ENCODE results near the gene ZNF546. TPM values are rescaled to one million over a fixed set of nuclear protein-coding genes. Genes with fewer than 3 reads are reported as not detected.
"Not testable (repeated sequence)": the region's sequence is repeated elsewhere in the genome, so short reads cannot be mapped to it uniquely, and the experiment has no call there.

ZNF546 gene
- total RNA-seq, 2 donors from 2014 or later = 3.9 to 4.3 TPM

DNA sequence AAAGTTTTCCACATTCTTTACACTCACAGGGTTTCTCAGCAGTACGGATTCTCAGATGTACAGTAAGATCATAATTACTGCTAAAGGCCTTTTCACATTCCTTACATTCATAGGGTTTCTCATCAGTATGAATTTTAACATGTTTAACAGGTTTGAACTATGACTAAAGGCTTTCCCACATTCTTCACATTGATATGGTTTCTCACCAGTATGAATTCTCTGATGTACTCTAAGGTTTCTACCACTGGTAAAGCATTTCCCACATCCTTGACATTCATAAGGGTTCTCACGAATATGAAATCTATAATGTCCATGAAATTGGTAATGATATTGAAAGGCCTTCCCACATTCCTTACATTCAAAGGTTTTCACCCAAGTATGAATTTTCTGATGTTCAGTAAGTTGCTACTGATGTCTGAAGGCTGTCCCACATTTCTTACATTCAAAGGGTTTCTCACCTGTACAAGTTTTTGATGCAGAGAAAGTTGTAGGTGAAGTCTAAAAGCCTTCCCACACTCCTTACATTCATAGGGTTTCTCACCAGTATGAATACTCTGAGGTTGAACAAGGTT, 37.2 kb downstream of the ZNF546 start:
- H3K36me3 ChIP-seq = peaks cover 16% of the 10 kb centered on the region
- TF ChIP-seq, protein P1, sequence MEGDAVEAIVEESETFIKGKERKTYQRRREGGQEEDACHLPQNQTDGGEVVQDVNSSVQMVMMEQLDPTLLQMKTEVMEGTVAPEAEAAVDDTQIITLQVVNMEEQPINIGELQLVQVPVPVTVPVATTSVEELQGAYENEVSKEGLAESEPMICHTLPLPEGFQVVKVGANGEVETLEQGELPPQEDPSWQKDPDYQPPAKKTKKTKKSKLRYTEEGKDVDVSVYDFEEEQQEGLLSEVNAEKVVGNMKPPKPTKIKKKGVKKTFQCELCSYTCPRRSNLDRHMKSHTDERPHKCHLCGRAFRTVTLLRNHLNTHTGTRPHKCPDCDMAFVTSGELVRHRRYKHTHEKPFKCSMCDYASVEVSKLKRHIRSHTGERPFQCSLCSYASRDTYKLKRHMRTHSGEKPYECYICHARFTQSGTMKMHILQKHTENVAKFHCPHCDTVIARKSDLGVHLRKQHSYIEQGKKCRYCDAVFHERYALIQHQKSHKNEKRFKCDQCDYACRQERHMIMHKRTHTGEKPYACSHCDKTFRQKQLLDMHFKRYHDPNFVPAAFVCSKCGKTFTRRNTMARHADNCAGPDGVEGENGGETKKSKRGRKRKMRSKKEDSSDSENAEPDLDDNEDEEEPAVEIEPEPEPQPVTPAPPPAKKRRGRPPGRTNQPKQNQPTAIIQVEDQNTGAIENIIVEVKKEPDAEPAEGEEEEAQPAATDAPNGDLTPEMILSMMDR (IDR thresholded peaks at IDR 0.05) = no peak
- H3K27me3 ChIP-seq = no peaks in the 10 kb centered on the region
- H3K4me3 ChIP-seq = no peak overlapping the region
- no peak overlapping the region for H3K27ac ChIP-seq
- no peaks in the 10 kb centered on the region for H3K4me1 ChIP-seq
- DNase-seq (ENCODE audit: low spot score) = no peak
- H3K9me3 ChIP-seq = peaks cover 34 to 88% of the 10 kb centered on the region in 2 donors

DNA sequence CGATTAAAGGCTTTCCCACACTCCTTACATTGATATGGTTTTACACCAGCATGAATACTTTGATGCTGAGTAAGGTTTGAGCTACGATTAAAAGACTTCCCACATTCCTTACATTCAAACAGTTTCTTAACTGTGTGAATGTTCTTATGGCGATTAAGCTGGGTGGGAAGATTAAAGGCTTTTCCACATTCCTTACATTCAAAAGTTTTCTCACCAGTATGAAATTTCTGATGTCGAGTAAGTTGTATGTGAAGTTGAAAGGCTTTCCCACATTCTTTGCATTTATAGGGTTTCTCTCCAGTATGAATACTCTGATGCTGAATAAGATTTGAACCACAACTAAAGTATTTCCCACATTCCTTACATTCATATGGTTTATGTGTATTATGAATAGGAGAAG, 39.1 kb downstream of the ZNF546 start:
- no peaks in the 10 kb centered on the region for H3K4me1 ChIP-seq

DNA sequence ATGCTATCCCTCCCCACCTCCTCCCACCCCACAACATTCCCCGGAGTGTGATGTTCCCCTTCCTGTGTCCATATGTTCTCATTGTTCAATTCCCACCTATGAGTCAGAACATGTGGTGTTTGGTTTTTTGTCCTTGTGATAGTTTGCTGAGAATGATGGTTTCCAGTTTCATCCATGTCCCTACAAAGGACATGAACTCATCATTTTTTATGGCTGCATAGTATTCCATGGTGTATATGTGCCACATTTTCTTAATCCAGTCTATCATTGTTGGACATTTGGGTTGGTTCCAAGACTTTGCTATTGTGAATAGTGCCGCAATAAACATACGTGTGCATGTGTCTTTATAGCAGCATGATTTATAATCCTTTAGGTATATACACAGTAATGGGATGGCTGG, 41.2 kb downstream of the ZNF546 start:
- H3K4me3 ChIP-seq; DNase-seq (ENCODE audit: low spot score); H3K4me1 ChIP-seq; H3K27me3 ChIP-seq; H3K27ac ChIP-seq: not testable (repeated sequence)
- Histone ChIP-seq H3K36me3 (peaks cover 18% of the 10 kb centered on the region), H3K9me3 (peaks cover 21 to 69% of the 10 kb centered on the region in 2 donors)

More for the DNA sequence above, 39.1 kb downstream of the ZNF546 start:
- H3K27me3 ChIP-seq = no peaks in the 10 kb centered on the region
- peaks cover 16% of the 10 kb centered on the region for H3K36me3 ChIP-seq
- no peak for DNase-seq (ENCODE audit: low spot score)
- TF ChIP-seq, protein P1 (IDR thresholded peaks at IDR 0.05) = no peak
- peaks cover 32 to 76% of the 10 kb centered on the region in 2 donors for H3K9me3 ChIP-seq
- H3K4me3 ChIP-seq = no peak overlapping the region
- H3K27ac ChIP-seq = no peak overlapping the region

DNA sequence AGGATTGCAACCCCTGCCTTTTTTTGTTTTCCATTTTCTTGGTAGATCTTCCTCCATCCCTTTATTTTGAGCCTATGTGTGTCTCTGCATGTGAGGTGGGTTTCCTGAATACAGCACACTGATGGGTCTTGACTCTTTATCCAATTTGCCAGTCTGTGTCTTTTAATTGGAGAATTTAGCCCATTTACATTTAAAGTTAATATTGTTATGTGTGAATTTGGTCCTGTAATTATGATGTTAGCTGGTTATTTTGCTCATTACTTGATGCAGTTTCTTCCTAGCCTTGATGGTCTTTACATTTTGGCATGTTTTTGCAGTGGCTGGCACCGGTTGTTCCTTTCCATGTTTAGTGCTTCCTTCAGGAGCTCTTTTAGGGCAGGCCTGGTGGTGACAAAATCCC, 44.9 kb downstream of the ZNF546 start:
- not testable (repeated sequence) for H3K27ac ChIP-seq; DNase-seq (ENCODE audit: low spot score); H3K4me1 ChIP-seq; H3K4me3 ChIP-seq; H3K27me3 ChIP-seq
- H3K9me3 ChIP-seq = peaks cover 2 to 58% of the 10 kb centered on the region in 2 donors
- peaks cover 41% of the 10 kb centered on the region for H3K36me3 ChIP-seq

DNA sequence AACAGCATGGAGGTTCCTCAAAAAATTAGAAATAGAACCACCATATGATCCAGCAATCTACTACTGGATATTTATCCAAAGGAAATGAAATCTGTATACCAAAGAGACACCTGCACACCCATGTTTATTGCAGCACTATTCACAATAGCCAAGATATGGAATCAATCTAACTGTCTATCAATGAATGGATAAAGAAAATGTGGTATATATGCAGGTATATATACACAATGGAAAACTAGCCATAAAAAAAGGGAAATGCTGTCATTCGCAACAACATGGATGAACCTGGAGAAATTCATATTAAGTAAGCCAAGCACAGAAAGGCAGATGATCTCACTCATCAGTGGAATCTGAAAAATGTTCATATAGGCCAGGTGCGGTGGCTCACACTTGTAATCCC, 56.6 kb downstream of the ZNF546 start:
- H3K36me3 ChIP-seq = peaks cover 5% of the 10 kb centered on the region
- no peak overlapping the region for H3K4me3 ChIP-seq
- H3K4me1 ChIP-seq = peaks cover 0 to 15% of the 10 kb centered on the region in 2 donors
- no peak for DNase-seq (ENCODE audit: low spot score)
- H3K27me3 ChIP-seq = no peaks in the 10 kb centered on the region
- H3K9me3 ChIP-seq = no peaks in the 10 kb centered on the region
- H3K27ac ChIP-seq = no peak overlapping the region
- TF ChIP-seq, protein P1 (IDR thresholded peaks at IDR 0.05) = no peak

DNA sequence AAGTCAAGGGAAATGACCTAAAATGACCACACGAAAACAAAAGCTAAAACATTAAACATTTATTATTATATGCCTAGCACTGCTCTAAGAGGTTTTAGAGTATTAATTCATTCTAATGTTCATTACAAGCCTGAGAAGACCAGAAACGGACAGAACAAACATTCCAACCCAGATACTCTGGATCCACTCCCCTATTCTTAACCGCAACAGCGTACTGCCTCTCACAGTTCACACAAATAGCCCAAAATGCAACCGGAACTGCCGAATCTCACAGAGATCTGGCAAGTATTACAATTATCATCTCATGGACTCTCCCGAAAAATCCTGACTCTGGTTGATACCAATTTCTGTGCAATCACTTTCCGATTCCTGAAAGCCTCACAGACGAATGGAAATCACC, 57.8 kb downstream of the ZNF546 start:
- no peak for DNase-seq (ENCODE audit: low spot score)
- TF ChIP-seq, protein P1 (IDR thresholded peaks at IDR 0.05) = no peak
- H3K36me3 ChIP-seq = no peaks in the 10 kb centered on the region
- no peaks in the 10 kb centered on the region for H3K27me3 ChIP-seq
- peaks cover 0 to 15% of the 10 kb centered on the region in 2 donors for H3K4me1 ChIP-seq
- peaks cover under 1 to 8% of the 10 kb centered on the region in 2 donors for H3K9me3 ChIP-seq
- peak overlapping the region; percentile 73 to 76 for H3K4me3 ChIP-seq
- no peak overlapping the region for H3K27ac ChIP-seq

DNA sequence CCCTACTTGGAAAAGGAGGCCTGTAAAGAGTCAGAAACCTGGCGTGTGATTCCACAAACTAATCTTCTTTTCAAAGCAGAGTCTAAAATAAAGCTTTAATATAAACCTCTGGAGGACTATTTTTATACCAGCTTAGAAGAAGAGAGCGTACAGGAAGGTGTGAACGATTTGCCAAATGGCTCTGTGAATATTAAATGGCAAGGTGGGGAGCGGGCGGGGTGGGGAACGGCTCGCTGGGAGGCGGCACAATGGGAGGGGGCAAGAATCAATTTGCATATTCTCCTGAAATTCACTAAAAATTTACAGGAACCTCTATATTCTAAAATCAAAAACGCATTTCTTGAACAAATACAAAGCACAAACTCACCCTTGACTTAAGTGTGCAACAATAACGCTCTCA, 58.2 kb downstream of the ZNF546 start:
- Histone ChIP-seq H3K4me3 (peak overlapping the region; percentile 73 to 76), H3K27ac (peak overlapping the region; percentile 68 to 78), H3K36me3 (no peaks in the 10 kb centered on the region), H3K9me3 (peaks cover 4 to 12% of the 10 kb centered on the region in 2 donors), H3K27me3 (no peaks in the 10 kb centered on the region), H3K4me1 (peaks cover 0 to 15% of the 10 kb centered on the region in 2 donors)
- no peak for DNase-seq (ENCODE audit: low spot score)
- TF ChIP-seq, protein P1 (IDR thresholded peaks at IDR 0.05) = no peak

Measured in right atrium auricular region (tissue), 2 donors.